DND-41 (cell line): ENCODE measurements around the gene STRA8.

Experiments
- ATAC-seq: fragments of 200-7000 bp; cut with Tn5 transposase; 3 replicates; pipeline ENCODE4 v1.9.1; 2021; ENCODE audit warnings: low read depth; ENCODE audit not compliant: insufficient read depth
- DNase-seq: peaks from one replicate; pipeline ENCODE4 v3.0.0-alpha.2; 2020
- H2AFZ ChIP-seq: 2 replicates; pipeline ENCODE4 v1.6.0; 2012; ENCODE audit warnings: low read depth, low read length
- H3K27ac ChIP-seq: 2 replicates; pipeline ENCODE4 v1.5.1; 2012; ENCODE audit warnings: low read length, inconsistent platforms
- H3K27me3 ChIP-seq: fragments of 200-600 bp; sonication (generic); 2 replicates; pipeline ENCODE4 v1.6.0; 2012; ENCODE audit warnings: low read length, mild to moderate bottlenecking, inconsistent platforms; ENCODE audit not compliant: insufficient read depth, poor library complexity
- H3K36me3 ChIP-seq: 2 replicates; pipeline ENCODE4 v1.5.1; 2012; ENCODE audit warnings: low read length, inconsistent platforms; ENCODE audit not compliant: insufficient read depth
- H3K4me1 ChIP-seq: 2 replicates; pipeline ENCODE4 v1.5.1; 2012; ENCODE audit warnings: mild to moderate bottlenecking, low read length; ENCODE audit not compliant: insufficient read depth
- H3K4me2 ChIP-seq: 2 replicates; pipeline ENCODE4 v1.6.0; 2012; ENCODE audit warnings: mild to moderate bottlenecking, moderate library complexity, low read length, inconsistent platforms; ENCODE audit not compliant: insufficient read depth
- H3K4me3 ChIP-seq, 2 experiments: fragments of 200-600 bp in 1 of 2; shearing (Covaris generic) in 1 of 2; 2 replicates each; pipeline ENCODE4 v1.5.1; 2012 to 2016; ENCODE audit warnings: inconsistent platforms in 2 of 2, low read length in 2 of 2, mild to moderate bottlenecking in 2 of 2, low read depth in 1 of 2, moderate library complexity in 1 of 2
- H3K79me2 ChIP-seq: 2 replicates; pipeline ENCODE4 v1.6.0; 2012; ENCODE audit warnings: low read length, inconsistent platforms; ENCODE audit not compliant: insufficient read depth
- H3K9ac ChIP-seq: 2 replicates; pipeline ENCODE4 v1.6.0; 2012; ENCODE audit warnings: low read depth, mild to moderate bottlenecking, inconsistent platforms, low read length, moderate library complexity
- H3K9me3 ChIP-seq: 2 replicates; pipeline ENCODE4 v1.5.1; 2012; ENCODE audit warnings: low read length, moderate library complexity, mild to moderate bottlenecking, inconsistent platforms; ENCODE audit not compliant: insufficient read depth, severe bottlenecking
- H4K20me1 ChIP-seq: 2 replicates; pipeline ENCODE4 v1.6.0; 2012; ENCODE audit warnings: low read length; ENCODE audit not compliant: insufficient read depth
- CTCF ChIP-seq: IDR thresholded peaks from 2 replicates; pipeline ENCODE4 v1.5.1; 2012; ENCODE audit warnings: borderline replicate concordance, low read length, moderate library complexity, mild to moderate bottlenecking; ENCODE audit not compliant: poor library complexity, severe bottlenecking; ENCODE audit errors: extremely low read depth
- EZH2 ChIP-seq: IDR thresholded peaks from 3 replicates; pipeline ENCODE4 v1.6.1; 2012; ENCODE audit warnings: borderline replicate concordance, low read depth, mild to moderate bottlenecking, moderate library complexity, low read length, inconsistent platforms; ENCODE audit not compliant: severe bottlenecking

STRA8 gene

DNA sequence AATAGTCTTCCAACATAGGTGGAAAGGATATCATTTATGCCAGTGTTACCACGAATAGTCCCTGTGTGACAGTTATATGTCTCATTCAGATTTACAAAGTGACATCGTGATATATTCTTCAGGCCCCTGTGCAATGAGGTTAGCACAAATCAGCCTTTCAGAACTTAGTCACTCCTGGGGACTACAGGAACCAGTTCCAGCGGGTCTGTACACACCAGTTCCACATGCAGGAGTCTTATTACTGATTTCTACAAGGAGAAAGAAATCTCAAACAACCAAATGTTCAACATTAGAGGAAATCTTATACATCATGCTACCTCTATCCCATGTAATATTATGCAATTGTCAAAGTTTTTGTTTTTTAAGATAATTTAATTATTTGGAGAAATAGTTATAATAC lies 17.9 kb upstream of the STRA8 start:
- H4K20me1 ChIP-seq = no peaks in the 10 kb centered on the region
- no peaks in the 10 kb centered on the region for H3K79me2 ChIP-seq
- no peak overlapping the region for H3K27ac ChIP-seq
- no peak overlapping the region for H3K4me2 ChIP-seq
- no peak overlapping the region for H3K4me3 ChIP-seq
- no peaks in the 10 kb centered on the region for H3K9me3 ChIP-seq
- H2AFZ ChIP-seq = no peak overlapping the region
- H3K9ac ChIP-seq = no peak overlapping the region
- peaks cover 9% of the 10 kb centered on the region for H3K4me1 ChIP-seq
- H3K27me3 ChIP-seq = no peaks in the 10 kb centered on the region
- TF ChIP-seq CTCF (no peak), EZH2 (no peak)
- DNase-seq = no peak
- H3K36me3 ChIP-seq = no peaks in the 10 kb centered on the region
- no peak for ATAC-seq

GRCh38 chr7:135217645-135218509 lies 15.8 kb upstream of the STRA8 start:
- DNase-seq (no peak), ATAC-seq (no peak)
- TF ChIP-seq EZH2 (no peak), CTCF (no peak)
- no peaks in the 10 kb centered on the region for H3K79me2 ChIP-seq
- H4K20me1 ChIP-seq = no peaks in the 10 kb centered on the region
- no peaks in the 10 kb centered on the region for H3K27me3 ChIP-seq
- H3K4me1 ChIP-seq = no peaks in the 10 kb centered on the region
- H3K4me3 ChIP-seq = no peak overlapping the region
- H3K27ac ChIP-seq = no peak overlapping the region
- no peak overlapping the region for H3K9ac ChIP-seq
- H2AFZ ChIP-seq = no peak overlapping the region
- no peaks in the 10 kb centered on the region for H3K36me3 ChIP-seq
- H3K9me3 ChIP-seq = no peaks in the 10 kb centered on the region
- H3K4me2 ChIP-seq = no peak overlapping the region

- Histone ChIP-seq H3K4me1 (no peaks in the 10 kb centered on the region), H3K27ac (no peak overlapping the region), H3K9ac (no peak overlapping the region), H3K9me3 (no peaks in the 10 kb centered on the region), H3K4me2 (no peak overlapping the region), H3K27me3 (peaks cover 2% of the 10 kb centered on the region), H4K20me1 (no peaks in the 10 kb centered on the region), H3K4me3 (no peak overlapping the region), H3K79me2 (no peaks in the 10 kb centered on the region), H3K36me3 (no peaks in the 10 kb centered on the region), H2AFZ (no peak overlapping the region)
- DNase-seq (no peak), ATAC-seq (no peak)
- TF ChIP-seq CTCF (no peak), EZH2 (no peak)
Measured at GRCh38 chr7:135224027-135224426, 9.6 kb upstream of the STRA8 start.

DNA sequence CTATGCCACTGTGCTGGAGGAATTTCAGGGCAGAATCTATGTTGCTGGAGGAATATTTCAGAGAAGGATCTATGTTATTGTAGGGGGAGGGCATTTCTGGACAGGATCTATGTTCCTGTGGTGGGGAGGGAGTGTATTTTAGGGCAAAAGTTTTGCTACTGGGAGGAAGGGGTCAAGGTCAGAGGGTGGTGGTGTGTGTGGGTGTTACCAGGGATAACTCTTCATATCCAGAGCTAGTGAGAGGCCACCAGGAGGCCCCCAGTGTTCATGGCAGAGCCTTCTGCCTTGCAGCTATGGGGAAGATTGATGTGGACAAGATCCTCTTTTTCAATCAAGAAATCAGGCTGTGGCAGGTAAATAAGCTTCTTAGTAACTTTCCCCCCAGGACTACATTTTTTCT lies 2.0 kb upstream of the STRA8 start:
- H3K4me2 ChIP-seq = no peak overlapping the region
- no peak overlapping the region for H2AFZ ChIP-seq
- no peaks in the 10 kb centered on the region for H3K79me2 ChIP-seq
- H4K20me1 ChIP-seq = no peaks in the 10 kb centered on the region
- H3K9me3 ChIP-seq = no peaks in the 10 kb centered on the region
- no peaks in the 10 kb centered on the region for H3K4me1 ChIP-seq
- no peaks in the 10 kb centered on the region for H3K36me3 ChIP-seq
- ATAC-seq (no peak), DNase-seq (no peak)
- H3K27me3 ChIP-seq = peaks cover 2% of the 10 kb centered on the region
- H3K27ac ChIP-seq = no peak overlapping the region
- no peak overlapping the region for H3K4me3 ChIP-seq
- TF ChIP-seq CTCF (no peak), EZH2 (no peak)
- no peak overlapping the region for H3K9ac ChIP-seq
